ENCODE measurements around the gene ACOT7.

ACOT7 gene

GRCh38 chr1:6424619-6425593, 31.3 kb upstream of the ACOT7 start, which contains the start of gene ESPN:
Gene ESPN (plus strand): TSS chr1:6424776. CDS start chr1:6424956, 180 bp downstream.
- DNase-seq (ENCODE audit: low read depth in 2 of 2): no peak

- DNase-seq (ENCODE audit: low read depth in 2 of 2): no peak
Measured at GRCh38 chr1:6424000-6424565, 30.5 kb upstream of the ACOT7 start.

GRCh38 chr1:6423321-6423999, 29.9 kb upstream of the ACOT7 start:
- no peak for DNase-seq (ENCODE audit: low read depth in 2 of 2)

GRCh38 chr1:6421266-6421665, 27.7 kb upstream of the ACOT7 start:
- no peak for DNase-seq (ENCODE audit: low read depth in 2 of 2)

GRCh38 chr1:6420454-6421042, 27.0 kb upstream of the ACOT7 start:
- no peak for DNase-seq (ENCODE audit: low read depth in 2 of 2)

DNA sequence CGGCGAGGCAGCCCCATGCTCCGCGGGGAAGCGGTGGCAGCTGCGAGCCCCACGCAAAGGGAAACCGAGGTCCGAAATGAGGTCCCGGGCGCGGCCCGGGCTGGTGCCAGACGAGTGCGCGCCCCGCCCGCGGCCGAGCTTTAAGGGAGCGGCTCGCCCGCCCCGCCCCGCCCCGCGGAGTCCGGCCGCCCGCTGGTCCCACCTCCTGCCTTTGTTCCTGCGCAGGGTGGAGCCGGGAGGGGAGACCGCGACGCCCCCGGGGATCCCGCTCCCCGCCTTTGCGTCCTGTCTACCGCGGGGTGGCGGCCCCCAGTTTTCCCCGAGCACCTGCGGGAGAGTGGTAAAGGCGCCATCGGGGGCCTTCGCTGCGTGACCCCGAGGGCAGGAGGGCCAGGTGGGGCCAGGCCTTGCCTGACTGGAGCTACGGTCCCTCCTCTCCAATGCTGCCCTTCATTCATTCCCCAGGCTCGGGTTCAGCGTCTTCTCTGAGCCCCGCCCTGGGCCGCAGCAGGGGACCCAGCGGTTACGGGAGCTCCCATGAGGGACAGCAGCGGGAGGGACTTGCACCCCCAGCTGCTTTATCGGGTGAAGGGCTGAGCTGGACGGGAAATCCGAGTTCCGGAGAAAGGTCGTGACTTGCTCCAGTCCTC, 26.4 kb upstream of the ACOT7 start, which contains the start of gene HES2:
Gene HES2, minus strand, starts transcription at position 116 of the 650 bp plus-strand sequence. Its CDS starts 99 bp downstream, at position 17.
- no peak for DNase-seq (ENCODE audit: low read depth in 2 of 2)

GRCh38 chr1:6419397-6419803, 25.8 kb upstream of the ACOT7 start:
- no peak for DNase-seq (ENCODE audit: low read depth in 2 of 2)

DNA sequence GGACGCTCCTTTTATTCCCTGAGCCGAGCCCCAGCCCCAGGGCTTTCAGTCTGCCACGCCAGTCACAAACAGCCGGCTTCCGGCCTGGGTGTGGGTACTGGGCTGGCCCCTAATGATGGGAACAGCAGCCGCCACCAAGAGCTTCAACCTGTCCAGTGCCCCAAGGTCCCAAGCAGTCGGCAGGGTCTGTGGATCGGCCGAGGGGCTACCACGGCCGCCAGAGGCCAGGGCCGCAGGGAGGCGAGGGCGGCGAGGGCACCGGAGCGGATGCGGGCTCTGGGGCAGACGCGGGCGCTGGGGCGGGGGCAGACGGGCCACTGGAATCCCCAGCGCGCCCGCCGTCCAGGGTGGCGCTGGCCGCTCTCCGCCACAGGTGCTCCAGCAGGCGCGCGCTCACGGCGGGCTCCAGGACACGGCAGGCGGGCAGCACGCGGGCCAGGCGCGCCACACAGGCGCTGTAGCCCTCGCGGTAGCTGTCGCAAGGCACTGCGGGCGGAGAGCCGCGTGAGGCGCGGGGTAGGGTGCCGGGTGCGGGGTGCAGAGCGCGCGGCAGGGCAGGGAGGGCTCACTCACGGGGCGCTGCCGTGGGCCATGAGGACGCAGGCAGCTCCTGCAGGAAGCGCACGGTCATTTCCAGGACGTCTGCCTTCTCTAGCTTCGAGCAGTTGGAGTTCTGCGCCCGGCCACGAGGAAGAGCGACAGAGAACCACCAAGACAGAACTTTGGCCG, 25.3 kb upstream of the ACOT7 start:
- DNase-seq (ENCODE audit: low read depth in 2 of 2): no peak

DNA sequence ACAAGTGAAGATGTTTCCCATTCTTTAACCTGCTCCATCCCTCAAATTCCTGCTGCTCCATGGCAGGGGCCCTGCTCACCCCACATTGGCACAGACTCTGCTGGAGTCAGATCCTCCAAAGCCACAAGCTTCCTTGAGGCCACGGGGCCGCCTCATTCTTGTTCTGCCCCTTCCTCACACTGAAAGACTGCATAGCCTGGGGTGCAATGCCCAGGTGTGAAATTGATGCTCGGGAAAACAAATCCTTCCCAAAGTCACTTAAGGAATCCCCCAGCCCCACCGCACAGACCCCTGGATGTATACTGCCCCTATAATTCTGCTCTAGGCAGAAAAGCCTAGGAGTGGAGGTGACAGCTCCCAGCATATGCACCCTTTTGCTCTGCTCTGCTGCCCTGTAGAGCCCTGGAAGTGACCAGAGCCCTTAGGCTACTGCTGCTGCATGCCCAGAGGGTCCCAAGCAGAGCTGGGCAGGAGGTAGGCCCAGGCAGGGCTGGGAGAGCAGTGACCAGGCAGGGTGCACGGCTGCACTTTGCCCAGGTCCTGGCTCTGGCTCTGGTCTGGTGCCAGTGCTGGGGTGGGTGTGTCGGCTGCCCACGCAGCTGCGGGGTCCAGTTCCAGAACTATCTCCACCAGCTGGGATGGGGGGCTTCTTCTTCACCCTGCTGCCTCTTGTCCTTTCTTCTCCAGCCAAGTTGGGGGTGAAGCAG, 24.5 kb upstream of the ACOT7 start:
- DNase-seq (ENCODE audit: low read depth in 2 of 2): no peak

DNA sequence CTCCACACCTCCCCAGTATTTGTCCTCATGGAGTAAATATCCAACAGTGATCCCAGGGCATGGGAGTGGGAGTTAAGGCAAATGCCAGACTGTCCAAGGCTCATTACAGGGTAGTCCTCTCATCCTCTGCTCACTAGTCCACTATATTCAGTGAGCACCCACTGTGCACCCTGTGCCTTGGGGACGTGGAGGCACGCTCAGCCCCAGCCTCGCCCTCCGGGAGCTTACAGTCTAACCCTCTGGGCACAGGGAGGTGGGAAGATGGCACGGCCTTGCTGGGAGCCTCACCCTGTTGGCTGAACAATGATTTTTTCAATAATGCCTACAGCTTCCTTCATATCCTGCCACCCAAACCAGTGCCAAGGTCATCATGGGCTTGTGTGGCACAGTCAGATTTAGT, 23.3 kb upstream of the ACOT7 start:
- no peak for DNase-seq (ENCODE audit: low read depth in 2 of 2)

DNA sequence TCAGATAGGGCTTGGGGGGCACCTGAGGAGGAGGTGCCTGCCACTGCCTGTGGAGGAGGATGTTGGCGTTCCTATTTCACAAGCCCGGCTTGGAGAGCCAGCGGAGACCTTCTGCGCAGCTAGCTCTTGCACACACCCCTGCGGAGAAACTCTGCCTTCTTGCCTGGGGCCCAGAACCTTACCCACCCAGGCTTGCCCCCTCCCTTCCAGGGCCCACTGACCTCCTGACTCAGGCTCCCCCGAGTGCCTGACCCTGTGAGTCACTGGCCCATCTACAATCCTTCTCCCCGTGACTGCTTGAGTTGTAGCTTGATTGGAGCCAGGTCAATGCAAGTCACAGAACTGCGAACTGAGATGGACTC, 22.7 kb upstream of the ACOT7 start:
- no peak for DNase-seq (ENCODE audit: low read depth in 2 of 2)

DNA sequence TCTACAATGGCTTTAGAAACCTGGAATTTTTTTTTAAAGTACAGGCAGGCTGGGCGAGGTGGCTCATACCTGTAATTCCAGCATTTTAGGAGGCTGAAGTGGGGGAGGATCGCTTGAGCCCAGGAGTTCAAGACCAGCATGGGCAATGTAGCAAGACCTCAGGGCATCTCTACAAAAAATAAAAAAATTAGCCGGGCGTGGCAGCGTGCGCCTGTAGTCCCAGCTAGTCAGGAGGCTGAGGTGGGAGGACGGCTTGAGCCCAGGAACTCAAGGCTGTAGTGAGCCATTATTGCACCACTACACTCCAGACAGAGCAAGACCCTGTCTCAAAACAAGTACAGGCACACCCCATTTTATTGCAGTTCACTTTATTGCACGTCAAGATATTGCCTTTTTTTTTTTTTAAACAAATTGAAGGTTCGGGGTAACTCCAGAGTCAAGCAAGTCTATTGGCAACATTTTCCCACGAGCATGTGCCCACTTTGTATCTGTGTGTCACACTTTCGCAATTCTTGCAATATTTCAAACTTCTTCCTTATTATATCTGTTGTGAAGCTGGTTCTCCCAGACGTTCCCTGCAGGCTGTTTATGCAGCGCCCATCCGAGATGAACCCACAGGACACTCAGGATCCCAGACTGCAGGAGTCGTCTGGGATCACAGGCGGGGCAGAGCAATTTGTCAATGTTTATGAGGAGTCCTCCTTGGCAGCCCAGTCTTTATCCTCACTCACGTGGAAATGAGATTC, 21.5 kb upstream of the ACOT7 start:
- no peak for DNase-seq (ENCODE audit: low read depth in 2 of 2)

DNA sequence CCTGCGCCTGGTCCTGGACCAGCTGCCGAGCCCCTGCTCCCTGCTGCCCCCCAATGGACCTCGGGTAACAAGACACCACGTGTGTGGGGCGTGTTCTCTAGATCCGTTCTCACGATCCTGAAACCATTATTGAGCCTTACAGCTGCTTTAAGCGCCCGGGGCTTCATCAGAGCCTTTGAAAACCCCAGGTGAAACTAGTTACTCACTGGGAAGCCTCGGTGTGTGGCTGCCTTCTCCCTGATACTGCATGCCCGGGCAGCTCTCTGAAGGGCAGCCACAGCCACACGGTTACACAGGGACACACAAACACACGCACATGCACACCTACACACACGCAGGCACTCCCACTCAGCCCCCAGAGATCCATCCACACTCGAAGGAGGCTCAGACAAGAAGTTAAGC, 20.9 kb upstream of the ACOT7 start:
- no peak for DNase-seq (ENCODE audit: low read depth in 2 of 2)

- no peak for DNase-seq (ENCODE audit: low read depth in 2 of 2)
Measured at GRCh38 chr1:6412896-6413295, 19.3 kb upstream of the ACOT7 start.

GRCh38 chr1:6410248-6410893, 16.8 kb upstream of the ACOT7 start:
- DNase-seq (ENCODE audit: low read depth in 2 of 2): no peak

GRCh38 chr1:6409733-6410132, 16.2 kb upstream of the ACOT7 start:
- no peak for DNase-seq (ENCODE audit: low read depth in 2 of 2)

- no peak for DNase-seq (ENCODE audit: low read depth in 2 of 2)
Measured at GRCh38 chr1:6409053-6409452, 15.5 kb upstream of the ACOT7 start.

- DNase-seq (ENCODE audit: low read depth in 2 of 2): no peak
Measured at GRCh38 chr1:6408023-6408422, 14.5 kb upstream of the ACOT7 start.

- DNase-seq (ENCODE audit: low read depth in 2 of 2): no peak
Measured at GRCh38 chr1:6401673-6402072, 8.1 kb upstream of the ACOT7 start.
